CD4-positive, alpha-beta T cell treated with Interleukin-17A for 1 hour (primary cell): ENCODE data around the gene ACBD6.

Experiments used
- DNase-seq: peaks from one replicate; pipeline ENCODE4 v3.0.0-alpha.2; 2020

The ACBD6 gene

GRCh38 chr1:180266275-180267210 lies 235.8 kb downstream of the ACBD6 start:
- DNase-seq: no peak

DNA sequence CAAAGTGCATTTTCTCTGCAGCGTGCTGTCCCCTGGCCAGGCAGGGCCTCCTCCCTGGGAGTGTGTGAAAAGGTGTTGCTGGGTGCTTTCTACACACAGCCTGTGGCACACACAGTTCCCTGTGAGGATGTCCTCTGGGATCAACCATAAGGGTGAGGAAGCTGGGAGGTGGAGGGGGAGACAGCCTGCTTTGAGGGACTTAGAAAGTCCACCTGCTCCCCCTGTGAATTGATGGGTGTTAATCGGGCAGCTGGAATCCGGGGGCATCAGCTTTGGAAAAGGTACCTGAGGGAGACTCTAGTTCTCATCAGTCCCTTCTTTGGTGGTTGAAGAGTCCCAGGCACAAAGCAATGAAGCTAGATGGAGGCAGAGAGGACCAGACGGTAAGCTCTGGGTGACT lies 236.5 kb downstream of the ACBD6 start:
- DNase-seq: no peak

GRCh38 chr1:180265201-180265600 lies 237.2 kb downstream of the ACBD6 start:
- no peak for DNase-seq

- DNase-seq: no peak
Measured at GRCh38 chr1:180264595-180264994, 237.8 kb downstream of the ACBD6 start.

- DNase-seq: no peak
Measured at GRCh38 chr1:180262628-180263488, 239.5 kb downstream of the ACBD6 start.

- no peak for DNase-seq
Measured at GRCh38 chr1:180261524-180262155, 240.7 kb downstream of the ACBD6 start.

- no peak for DNase-seq
Measured at GRCh38 chr1:180261030-180261429, 241.3 kb downstream of the ACBD6 start.

DNA sequence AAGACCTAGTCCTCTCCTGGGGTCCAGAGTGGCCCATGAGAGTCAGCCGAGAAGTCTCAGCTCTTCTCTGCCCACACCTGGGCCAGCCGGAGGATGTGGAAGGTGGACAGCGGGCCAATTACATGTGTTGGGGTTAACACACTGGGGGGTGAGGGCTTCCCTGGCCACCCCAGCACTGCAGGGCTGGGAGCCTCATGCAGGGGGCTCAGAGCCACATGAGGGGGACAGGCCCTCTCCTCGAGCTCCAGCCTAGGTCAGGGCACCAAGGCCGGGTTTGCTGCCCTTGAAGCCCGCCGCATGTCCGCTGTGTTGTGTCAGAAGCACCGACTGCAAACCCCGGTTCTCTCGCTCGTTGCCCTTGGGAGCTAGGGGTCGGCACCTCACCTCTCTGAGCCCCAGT lies 241.8 kb downstream of the ACBD6 start:
- no peak for DNase-seq

DNA sequence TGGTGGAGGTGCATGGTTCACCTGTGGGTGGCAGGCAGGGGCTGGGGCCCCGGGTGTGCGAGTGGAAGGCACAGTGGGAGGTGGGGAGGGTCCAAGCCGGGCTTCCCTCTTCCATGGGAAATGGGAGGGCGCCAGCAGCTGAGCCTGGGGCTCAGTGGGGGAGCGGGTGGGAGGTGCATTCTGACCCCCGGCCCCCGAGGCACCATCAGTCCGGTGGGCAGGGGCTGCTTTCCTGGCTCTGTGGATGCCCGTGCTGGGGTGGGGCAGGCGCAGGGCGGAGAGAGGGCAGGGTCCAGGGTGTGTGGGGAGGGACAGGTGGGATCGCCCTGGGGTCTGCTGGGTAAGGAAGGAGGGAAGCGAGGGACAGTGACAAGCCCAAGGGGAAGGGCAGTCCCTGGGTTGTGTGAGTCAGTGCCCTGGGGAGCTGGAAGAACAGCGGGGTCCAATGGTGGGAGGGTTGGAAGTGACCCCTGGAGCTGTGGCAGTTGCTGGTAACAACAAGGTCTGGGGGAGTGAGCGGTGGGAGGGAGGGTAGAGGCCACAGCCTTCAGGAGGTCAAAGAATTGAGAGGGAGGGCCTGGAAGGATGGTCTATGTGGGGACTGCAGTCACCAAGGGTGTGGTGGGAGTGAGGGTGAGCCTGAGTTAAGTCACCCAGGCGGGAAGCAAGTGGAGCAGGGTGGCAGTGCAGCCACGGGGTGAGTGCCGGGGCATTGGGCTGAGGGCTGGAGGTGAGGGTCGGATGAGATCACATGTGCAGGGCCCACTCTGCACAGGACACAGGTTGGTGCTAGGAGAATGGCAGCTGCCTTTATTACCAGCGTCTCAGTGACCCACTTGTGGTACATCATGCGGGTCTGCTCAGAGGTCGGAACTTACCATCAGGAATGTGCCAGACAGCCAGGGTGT lies 242.7 kb downstream of the ACBD6 start:
- no peak for DNase-seq

GRCh38 chr1:180258935-180259334 lies 243.4 kb downstream of the ACBD6 start:
- DNase-seq: no peak

DNA sequence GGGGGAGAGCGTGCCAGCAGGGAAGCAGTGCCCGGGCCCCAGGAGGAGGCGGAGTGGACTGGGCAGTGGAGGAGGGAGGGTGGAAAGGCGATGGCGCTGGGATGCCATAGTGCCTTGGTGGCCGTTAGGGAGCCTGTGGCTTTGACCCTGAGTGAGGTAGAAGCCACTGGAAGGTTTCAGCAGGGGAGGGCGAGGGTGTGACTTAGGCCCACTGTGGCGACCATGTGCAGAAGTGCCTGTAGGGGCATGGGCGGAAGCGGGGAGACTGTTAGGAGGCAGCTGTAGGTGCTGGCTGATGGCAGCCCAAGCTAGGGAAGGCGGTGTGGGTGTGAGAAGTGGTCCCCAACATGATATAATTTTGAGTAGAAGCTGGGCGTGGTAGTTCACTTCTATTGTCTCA lies 244.1 kb downstream of the ACBD6 start:
- no peak for DNase-seq

GRCh38 chr1:180257486-180257885 lies 244.9 kb downstream of the ACBD6 start:
- DNase-seq: no peak

- DNase-seq: no peak
Measured at GRCh38 chr1:180257028-180257386, 245.4 kb downstream of the ACBD6 start.

- DNase-seq: no peak
Measured at GRCh38 chr1:180256341-180257027, 245.9 kb downstream of the ACBD6 start.

GRCh38 chr1:180255536-180256340 lies 246.6 kb downstream of the ACBD6 start:
- DNase-seq: no peak

DNA sequence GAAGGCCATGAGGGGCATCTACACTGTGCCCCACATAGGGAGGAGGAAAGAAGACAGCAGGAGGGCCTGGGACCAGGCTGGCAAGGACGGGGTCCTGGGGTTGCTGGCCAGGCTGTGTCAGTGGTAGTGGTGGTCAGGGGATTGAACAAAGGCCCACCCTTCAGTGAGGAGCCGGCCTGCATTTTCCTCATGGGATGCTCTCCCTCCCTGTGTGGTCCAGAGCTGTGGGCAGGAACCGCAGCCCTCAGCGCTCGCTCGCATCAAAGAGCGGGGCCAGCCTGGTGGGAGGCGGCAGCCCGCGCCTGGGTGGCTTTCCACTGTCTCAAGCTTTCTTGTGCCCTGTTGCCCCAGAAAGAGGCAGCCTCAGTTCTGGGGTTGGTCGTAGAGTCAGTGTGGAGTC lies 247.5 kb downstream of the ACBD6 start:
- no peak for DNase-seq

DNA sequence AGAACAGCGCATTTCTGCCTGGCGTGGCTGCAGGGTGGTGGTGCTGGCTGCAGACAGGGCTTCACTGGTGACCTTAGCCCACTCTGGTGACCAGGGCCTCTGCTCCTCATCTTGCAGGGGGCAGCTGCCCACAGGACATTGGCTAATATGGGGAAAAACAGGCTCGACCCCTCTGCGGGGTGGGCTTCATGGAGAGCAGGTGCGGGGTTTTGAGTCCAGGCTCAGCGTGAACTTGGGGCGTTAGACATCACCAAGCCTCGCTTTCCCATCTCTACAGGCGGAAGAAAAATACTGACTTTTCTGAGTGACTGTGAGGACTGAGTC lies 247.9 kb downstream of the ACBD6 start:
- DNase-seq: no peak

GRCh38 chr1:180253585-180254495 lies 248.5 kb downstream of the ACBD6 start:
- DNase-seq: no peak

GRCh38 chr1:180252638-180253536 lies 249.5 kb downstream of the ACBD6 start:
- DNase-seq: peak; percentile 71
